Measurements from ENCODE around the gene RGS21.
"Not testable (repeated sequence)": the region's sequence is repeated elsewhere in the genome, so short reads cannot be mapped to it uniquely, and the experiment has no call there.

DNA sequence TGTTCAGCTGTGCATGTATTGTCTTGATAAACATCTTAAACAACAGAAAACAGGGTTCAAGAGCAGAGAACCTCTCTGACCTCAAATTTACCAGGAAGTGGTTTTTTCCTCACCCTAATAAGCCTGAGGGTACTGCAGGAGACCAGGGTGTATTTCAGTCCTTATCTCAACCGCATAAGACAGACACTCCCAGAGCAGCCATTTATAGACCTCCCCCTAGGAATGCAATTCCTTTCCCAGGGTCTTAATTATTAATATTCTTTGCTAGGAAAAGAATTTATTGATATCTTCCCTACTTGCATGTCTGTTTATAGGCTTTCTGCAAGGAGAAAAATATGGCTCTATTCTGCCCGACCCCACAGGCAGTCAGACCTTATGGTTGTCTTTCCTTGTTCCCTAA is 8.5 kb upstream of the RGS21 start:
- TF ChIP-seq, protein P1, sequence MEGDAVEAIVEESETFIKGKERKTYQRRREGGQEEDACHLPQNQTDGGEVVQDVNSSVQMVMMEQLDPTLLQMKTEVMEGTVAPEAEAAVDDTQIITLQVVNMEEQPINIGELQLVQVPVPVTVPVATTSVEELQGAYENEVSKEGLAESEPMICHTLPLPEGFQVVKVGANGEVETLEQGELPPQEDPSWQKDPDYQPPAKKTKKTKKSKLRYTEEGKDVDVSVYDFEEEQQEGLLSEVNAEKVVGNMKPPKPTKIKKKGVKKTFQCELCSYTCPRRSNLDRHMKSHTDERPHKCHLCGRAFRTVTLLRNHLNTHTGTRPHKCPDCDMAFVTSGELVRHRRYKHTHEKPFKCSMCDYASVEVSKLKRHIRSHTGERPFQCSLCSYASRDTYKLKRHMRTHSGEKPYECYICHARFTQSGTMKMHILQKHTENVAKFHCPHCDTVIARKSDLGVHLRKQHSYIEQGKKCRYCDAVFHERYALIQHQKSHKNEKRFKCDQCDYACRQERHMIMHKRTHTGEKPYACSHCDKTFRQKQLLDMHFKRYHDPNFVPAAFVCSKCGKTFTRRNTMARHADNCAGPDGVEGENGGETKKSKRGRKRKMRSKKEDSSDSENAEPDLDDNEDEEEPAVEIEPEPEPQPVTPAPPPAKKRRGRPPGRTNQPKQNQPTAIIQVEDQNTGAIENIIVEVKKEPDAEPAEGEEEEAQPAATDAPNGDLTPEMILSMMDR (IDR thresholded peaks at IDR 0.05): not testable (repeated sequence)
- TF ChIP-seq POLR2A (IDR thresholded peaks at IDR 0.05): not testable (repeated sequence)

All from right lobe of liver (tissue), 4 donors.